Loucy (cell line): ENCODE results near the gene CBX5.

Experiments
- EZH2phosphoT487 ChIP-seq: fragments of 200-600 bp; IDR thresholded peaks from 2 replicates; pipeline ENCODE4 v1.6.1; 2018; ENCODE audit warnings: antibody characterized with exemption, mild to moderate bottlenecking, moderate library complexity, borderline replicate concordance
- TF ChIP-seq, protein P1 (sequence below): fragments of 200-600 bp; sonication (generic); conservative IDR thresholded peaks from 2 replicates; pipeline ENCODE4 v1.5.1; 2014; ENCODE audit warnings: mild to moderate bottlenecking, antibody characterized with exemption, low read length

DNA sequence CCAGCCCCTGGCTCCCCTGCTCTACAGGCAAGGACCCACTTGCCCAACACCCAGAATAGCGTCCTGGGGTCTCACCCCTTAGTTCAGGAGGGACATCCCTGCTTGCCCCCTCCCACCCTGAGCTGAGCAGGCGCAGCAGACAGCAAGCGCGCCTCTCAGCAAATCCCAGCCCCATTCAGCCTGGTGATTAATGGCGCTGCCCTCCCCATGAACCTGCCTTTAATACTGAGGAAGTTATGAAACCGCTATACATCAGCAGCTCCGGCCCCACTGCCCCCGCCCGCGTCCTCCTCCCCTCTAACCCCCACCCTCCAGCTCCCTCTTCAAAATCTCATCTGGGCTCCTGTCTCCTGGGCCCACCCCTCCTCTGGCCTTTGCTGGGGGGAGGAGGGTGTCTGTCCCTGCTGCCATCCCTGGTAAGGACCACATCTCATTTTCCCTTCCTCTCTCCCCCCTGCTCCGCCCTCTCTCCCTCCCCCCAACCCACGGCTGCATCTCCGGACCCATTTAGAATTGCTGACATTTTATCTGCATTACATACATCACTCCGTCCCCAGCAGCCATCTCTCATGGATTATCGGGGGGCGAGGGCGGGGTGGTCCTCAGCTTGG is 84.1 kb downstream of the CBX5 start:
- TF ChIP-seq, protein P1, sequence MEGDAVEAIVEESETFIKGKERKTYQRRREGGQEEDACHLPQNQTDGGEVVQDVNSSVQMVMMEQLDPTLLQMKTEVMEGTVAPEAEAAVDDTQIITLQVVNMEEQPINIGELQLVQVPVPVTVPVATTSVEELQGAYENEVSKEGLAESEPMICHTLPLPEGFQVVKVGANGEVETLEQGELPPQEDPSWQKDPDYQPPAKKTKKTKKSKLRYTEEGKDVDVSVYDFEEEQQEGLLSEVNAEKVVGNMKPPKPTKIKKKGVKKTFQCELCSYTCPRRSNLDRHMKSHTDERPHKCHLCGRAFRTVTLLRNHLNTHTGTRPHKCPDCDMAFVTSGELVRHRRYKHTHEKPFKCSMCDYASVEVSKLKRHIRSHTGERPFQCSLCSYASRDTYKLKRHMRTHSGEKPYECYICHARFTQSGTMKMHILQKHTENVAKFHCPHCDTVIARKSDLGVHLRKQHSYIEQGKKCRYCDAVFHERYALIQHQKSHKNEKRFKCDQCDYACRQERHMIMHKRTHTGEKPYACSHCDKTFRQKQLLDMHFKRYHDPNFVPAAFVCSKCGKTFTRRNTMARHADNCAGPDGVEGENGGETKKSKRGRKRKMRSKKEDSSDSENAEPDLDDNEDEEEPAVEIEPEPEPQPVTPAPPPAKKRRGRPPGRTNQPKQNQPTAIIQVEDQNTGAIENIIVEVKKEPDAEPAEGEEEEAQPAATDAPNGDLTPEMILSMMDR = no peak
- no peak for TF ChIP-seq EZH2phosphoT487
